Endothelial cell of umbilical vein (primary cell): Measurements from ENCODE around the gene KXD1.

Experiments
- POLR2A ChIP-seq: IDR thresholded peaks from 2 replicates; pipeline ENCODE4 v1.6.1; 2012; ENCODE audit warnings: low read depth, mild to moderate bottlenecking, control low read depth, low read length
- POLR2AphosphoS5 ChIP-seq: IDR thresholded peaks from 2 replicates; pipeline ENCODE4 v1.6.1; 2012; ENCODE audit warnings: low read depth, mild to moderate bottlenecking, control low read depth, low read length, moderate library complexity; ENCODE audit not compliant: insufficient read depth
- TF ChIP-seq, protein P1 (sequence below), 2 donors: IDR thresholded peaks; 1 replicate in 1 of 2; 2 replicates in 1 of 2; pipeline ENCODE4 v1.5.1; 2011; ENCODE audit warnings: low read length in 2 of 2, mild to moderate bottlenecking in 2 of 2, moderate library complexity in 2 of 2, control low read depth in 1 of 2, inconsistent platforms in 1 of 2, low read depth in 1 of 2; ENCODE audit not compliant: insufficient read depth in 1 of 2; ENCODE audit errors: extremely low read depth in 1 of 2

DNA sequence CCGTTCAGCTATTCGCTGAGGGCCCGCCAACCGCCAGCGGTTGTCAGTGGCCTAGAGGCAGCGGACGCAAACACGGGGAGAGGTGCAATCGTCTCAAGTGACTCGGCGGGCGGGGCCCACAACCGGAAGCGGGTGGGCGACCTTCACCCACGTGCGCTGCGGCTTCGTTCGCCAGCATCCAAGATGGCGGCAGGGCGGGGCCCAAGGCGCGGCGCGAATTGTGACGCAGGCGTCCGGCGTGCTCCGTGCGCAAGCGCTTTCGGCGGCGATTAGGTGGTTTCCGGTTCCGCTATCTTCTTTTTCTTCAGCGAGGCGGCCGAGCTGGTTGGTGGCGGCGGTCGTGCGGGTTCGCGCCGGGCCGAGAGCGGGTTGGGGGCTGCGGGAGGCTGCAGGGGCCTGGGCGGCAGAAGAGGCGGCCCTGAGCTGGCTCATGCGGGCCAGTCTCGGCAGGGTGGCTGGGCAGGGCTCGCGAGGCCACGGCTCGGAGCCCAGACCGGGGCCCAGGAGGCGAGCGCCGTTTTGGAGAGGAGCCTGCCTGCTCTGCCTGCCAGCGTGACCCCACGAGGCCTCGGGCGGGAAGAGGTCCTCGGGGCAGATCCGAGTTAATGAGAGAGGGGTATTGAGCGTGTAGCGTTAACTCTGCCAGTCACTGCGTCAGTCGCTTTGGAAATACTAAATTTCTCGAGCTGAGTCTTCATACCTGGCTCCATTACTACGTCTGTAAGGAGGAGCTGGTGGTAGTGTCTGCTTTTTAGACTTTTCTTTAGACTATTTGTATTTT, 14.1 kb downstream of the KXD1 start, which contains the start of gene UBA52:
- TF ChIP-seq, protein P1, sequence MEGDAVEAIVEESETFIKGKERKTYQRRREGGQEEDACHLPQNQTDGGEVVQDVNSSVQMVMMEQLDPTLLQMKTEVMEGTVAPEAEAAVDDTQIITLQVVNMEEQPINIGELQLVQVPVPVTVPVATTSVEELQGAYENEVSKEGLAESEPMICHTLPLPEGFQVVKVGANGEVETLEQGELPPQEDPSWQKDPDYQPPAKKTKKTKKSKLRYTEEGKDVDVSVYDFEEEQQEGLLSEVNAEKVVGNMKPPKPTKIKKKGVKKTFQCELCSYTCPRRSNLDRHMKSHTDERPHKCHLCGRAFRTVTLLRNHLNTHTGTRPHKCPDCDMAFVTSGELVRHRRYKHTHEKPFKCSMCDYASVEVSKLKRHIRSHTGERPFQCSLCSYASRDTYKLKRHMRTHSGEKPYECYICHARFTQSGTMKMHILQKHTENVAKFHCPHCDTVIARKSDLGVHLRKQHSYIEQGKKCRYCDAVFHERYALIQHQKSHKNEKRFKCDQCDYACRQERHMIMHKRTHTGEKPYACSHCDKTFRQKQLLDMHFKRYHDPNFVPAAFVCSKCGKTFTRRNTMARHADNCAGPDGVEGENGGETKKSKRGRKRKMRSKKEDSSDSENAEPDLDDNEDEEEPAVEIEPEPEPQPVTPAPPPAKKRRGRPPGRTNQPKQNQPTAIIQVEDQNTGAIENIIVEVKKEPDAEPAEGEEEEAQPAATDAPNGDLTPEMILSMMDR (IDR thresholded peaks at IDR 0.05; ENCODE audit: extremely low read depth in 1 of 2, insufficient read depth in 1 of 2, low read depth in 1 of 2, low read length in 2 of 2): no peak
- TF ChIP-seq POLR2A: peak; percentile 92
- peak; percentile 98 for TF ChIP-seq POLR2AphosphoS5
